ENCODE results near the gene LRRC4B. TPM values are rescaled to one million over a fixed set of nuclear protein-coding genes. Genes with fewer than 3 reads are reported as not detected.

The LRRC4B gene
- total RNA-seq, 1 experiment from 2014 or later: 3.8 TPM

DNA sequence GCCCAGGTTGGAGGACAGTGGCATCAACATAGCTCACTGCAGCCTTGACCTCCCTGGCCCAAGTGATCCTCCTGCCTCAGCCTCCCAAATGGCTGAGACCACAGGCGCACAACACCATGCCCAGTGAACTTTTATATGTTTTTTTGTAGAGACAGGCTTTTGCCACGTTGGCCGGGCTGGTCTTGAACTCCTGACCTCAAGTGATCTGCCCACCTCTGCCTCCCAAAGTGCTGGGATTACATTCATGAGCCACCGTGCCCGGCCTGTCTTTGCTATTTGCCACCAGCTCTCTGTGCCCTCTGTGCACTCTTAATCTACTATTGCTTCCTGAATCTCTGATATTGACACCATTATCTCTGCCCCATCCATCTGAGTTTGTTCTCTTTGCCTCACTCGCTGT is 34.3 kb upstream of the LRRC4B start:
- Histone ChIP-seq H3K9me3 (ENCODE audit: control insufficient read depth, low read depth, low read length) (no peaks in the 10 kb centered on the region), H3K56ac (ENCODE audit: insufficient read length, low read depth, low read length) (no peak overlapping the region)
- H3K27me3 Mint-ChIP-seq (ENCODE audit: low read depth): peaks cover 50% of the 10 kb centered on the region

More for the DNA sequence above, 34.3 kb upstream of the LRRC4B start:
- Histone ChIP-seq H3K79me1 (ENCODE audit: insufficient read depth, low read depth, low read length, poor library complexity, severe bottlenecking) (no peaks in the 10 kb centered on the region), H2BK5ac (ENCODE audit: insufficient read length, low read length) (no peak overlapping the region), H3K4me1 (ENCODE audit: insufficient read depth, low read length) (no peaks in the 10 kb centered on the region), H2BK20ac (ENCODE audit: low read depth, low read length, poor library complexity, severe bottlenecking) (no peak overlapping the region), H2AK5ac (ENCODE audit: insufficient read length, low read length) (no peak overlapping the region), H2BK15ac (ENCODE audit: low read depth, low read length) (no peak overlapping the region), H2BK120ac (ENCODE audit: low read depth, low read length, poor library complexity, severe bottlenecking) (no peak overlapping the region), H3T11ph (ENCODE audit: low read length) (no peak overlapping the region), H3K27me3 (ENCODE audit: insufficient read depth, low read length) (peaks cover 2% of the 10 kb centered on the region; the same call in 1 of the 2 replicates), H2BK12ac (ENCODE audit: insufficient read length, low read depth, low read length) (no peak overlapping the region), H4K5ac (ENCODE audit: insufficient read length, low read depth, low read length) (no peak overlapping the region), H3K14ac (ENCODE audit: insufficient read depth, low read length) (no peak overlapping the region), H3K18ac (ENCODE audit: insufficient read length, low read depth, low read length) (no peak overlapping the region), H3K23me2 (ENCODE audit: insufficient read length, low read depth, low read length, poor library complexity, severe bottlenecking) (no peaks in the 10 kb centered on the region), H3K23ac (ENCODE audit: insufficient read length, low read depth, low read length) (no peak overlapping the region), H3K9ac (ENCODE audit: extremely low read depth, insufficient read length, low read length) (no peak overlapping the region), H3K27ac (ENCODE audit: insufficient read length, low read depth, low read length) (no peak overlapping the region), H3K79me2 (ENCODE audit: insufficient read depth, low read length) (no peaks in the 10 kb centered on the region), H4K20me1 (ENCODE audit: control insufficient read depth, insufficient read depth, insufficient read length) (no peaks in the 10 kb centered on the region), H2AFZ (ENCODE audit: low read length) (no peak overlapping the region), H3K4me2 (ENCODE audit: insufficient read depth, insufficient read length, low read length) (no peak overlapping the region), H4K91ac (ENCODE audit: insufficient read length, low read depth, low read length) (no peak overlapping the region), H4K8ac (replicated peaks; ENCODE audit: insufficient read length, low read depth, low read length) (no peak overlapping the region), H3K4ac (ENCODE audit: low read depth, low read length) (no peak overlapping the region)
- TF ChIP-seq, protein P1, sequence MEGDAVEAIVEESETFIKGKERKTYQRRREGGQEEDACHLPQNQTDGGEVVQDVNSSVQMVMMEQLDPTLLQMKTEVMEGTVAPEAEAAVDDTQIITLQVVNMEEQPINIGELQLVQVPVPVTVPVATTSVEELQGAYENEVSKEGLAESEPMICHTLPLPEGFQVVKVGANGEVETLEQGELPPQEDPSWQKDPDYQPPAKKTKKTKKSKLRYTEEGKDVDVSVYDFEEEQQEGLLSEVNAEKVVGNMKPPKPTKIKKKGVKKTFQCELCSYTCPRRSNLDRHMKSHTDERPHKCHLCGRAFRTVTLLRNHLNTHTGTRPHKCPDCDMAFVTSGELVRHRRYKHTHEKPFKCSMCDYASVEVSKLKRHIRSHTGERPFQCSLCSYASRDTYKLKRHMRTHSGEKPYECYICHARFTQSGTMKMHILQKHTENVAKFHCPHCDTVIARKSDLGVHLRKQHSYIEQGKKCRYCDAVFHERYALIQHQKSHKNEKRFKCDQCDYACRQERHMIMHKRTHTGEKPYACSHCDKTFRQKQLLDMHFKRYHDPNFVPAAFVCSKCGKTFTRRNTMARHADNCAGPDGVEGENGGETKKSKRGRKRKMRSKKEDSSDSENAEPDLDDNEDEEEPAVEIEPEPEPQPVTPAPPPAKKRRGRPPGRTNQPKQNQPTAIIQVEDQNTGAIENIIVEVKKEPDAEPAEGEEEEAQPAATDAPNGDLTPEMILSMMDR (conservative IDR thresholded peaks at IDR 0.05): no peak
- DNase-seq: no peak
- Mint-ChIP-seq H3K27ac (no peak overlapping the region), H3K9me3 (peaks cover 24 to 26% of the 10 kb centered on the region in 2 experiments), H3K4me3 (no peak overlapping the region), H3K4me1 (peaks cover 0 to 5% of the 10 kb centered on the region in 2 experiments; a peak in 1 of 4 replicates), H3K36me3 (ENCODE audit: insufficient read depth in 1 of 3, low read depth in 3 of 3) (peaks cover 8 to 15% (median 12%) of the 10 kb centered on the region in 3 experiments)
- WGBS (ENCODE audit: extremely low coverage, insufficient read length, low lambda C conversion rate): no CpG with 5 or more reads among the region's 6 CpGs
